ENCODE results near the gene ADAMTS12.

GRCh38 chr5:33531824-33532223 lies 360.0 kb downstream of the ADAMTS12 start:
- no peak for TF ChIP-seq ETS1 (conservative IDR thresholded peaks at IDR 0.05; ENCODE audit: control insufficient read depth, low read depth, low read length)
- TF ChIP-seq BRCA1 (IDR thresholded peaks at IDR 0.05) = no peak
- TF ChIP-seq BRCA1 (CRISPR knock-in tag; IDR thresholded peaks at IDR 0.05) = no peak
- TF ChIP-seq, protein P1, sequence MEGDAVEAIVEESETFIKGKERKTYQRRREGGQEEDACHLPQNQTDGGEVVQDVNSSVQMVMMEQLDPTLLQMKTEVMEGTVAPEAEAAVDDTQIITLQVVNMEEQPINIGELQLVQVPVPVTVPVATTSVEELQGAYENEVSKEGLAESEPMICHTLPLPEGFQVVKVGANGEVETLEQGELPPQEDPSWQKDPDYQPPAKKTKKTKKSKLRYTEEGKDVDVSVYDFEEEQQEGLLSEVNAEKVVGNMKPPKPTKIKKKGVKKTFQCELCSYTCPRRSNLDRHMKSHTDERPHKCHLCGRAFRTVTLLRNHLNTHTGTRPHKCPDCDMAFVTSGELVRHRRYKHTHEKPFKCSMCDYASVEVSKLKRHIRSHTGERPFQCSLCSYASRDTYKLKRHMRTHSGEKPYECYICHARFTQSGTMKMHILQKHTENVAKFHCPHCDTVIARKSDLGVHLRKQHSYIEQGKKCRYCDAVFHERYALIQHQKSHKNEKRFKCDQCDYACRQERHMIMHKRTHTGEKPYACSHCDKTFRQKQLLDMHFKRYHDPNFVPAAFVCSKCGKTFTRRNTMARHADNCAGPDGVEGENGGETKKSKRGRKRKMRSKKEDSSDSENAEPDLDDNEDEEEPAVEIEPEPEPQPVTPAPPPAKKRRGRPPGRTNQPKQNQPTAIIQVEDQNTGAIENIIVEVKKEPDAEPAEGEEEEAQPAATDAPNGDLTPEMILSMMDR (IDR thresholded peaks at IDR 0.05 in 2 of 3, conservative IDR thresholded peaks at IDR 0.05 in 1 of 3; ENCODE audit: insufficient read depth in 2 of 3, low read depth in 1 of 3, low read length in 3 of 3) = no peak
- no peak for TF ChIP-seq ZNF232 (CRISPR knock-in tag; IDR thresholded peaks at IDR 0.05)
